ENCODE measurements around the gene CLDN10. TPM values are rescaled to one million over a fixed set of nuclear protein-coding genes. Genes with fewer than 3 reads are reported as not detected.

Gene CLDN10
- total RNA-seq, 2 donors from 2014 or later: not detected

- DNase-seq: no peak
- no peak overlapping the region for H3K27ac Mint-ChIP-seq
These were observed 67.7 kb downstream of the CLDN10 start for GRCh38 chr13:95620030-95620824.

DNA sequence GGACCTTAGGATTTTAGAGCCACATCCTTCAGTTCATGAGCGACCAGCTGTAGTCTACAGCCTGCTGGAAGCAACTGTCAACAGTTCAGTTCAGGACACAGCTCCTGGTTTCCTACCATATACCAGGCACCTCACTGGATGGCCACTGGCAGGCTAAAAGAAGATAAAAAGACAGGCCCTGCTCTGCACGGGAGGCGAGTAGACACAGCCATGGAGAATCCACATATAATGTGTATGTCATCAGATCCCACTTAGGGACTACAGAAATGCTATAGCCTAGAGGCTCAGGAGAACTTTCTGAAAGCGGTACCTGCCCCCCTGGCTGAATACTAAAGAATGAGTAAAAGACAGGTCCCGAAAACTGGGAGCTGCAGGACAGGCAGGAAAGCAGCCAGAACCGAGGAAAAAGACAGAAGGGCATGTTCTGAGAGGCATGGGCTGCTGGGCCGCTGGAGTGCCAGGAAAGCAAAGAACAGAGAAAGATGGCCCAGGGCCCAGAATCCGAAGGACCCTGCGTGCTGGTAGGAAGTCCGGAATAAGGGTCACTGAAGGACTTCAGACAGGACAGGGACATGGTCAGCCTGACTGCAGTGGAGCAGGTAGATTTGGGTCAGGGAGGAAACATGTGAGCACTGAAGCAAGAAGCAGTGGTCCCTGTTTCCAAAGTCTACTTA, 68.4 kb downstream of the CLDN10 start:
- ATAC-seq (replicated peaks in 1 of 2): no peak
- H3K4me3 Mint-ChIP-seq: no peak overlapping the region
- no peaks in the 10 kb centered on the region for H3K9me3 Mint-ChIP-seq
- no peaks in the 10 kb centered on the region for H3K4me1 Mint-ChIP-seq (ENCODE audit: low read depth)
- no peak for DNase-seq
- no peak overlapping the region for H3K27ac Mint-ChIP-seq
- no peaks in the 10 kb centered on the region for H3K36me3 Mint-ChIP-seq (ENCODE audit: insufficient read depth in 2 of 2)
- peaks cover 23% of the 10 kb centered on the region for H3K27me3 Mint-ChIP-seq (ENCODE audit: low read depth)

More at GRCh38 chr13:95620030-95620824, 67.7 kb downstream of the CLDN10 start:
- no peak for ATAC-seq (replicated peaks in 1 of 2)
- Mint-ChIP-seq H3K36me3 (ENCODE audit: insufficient read depth in 2 of 2) (no peaks in the 10 kb centered on the region), H3K27me3 (ENCODE audit: low read depth) (peaks cover 20% of the 10 kb centered on the region), H3K9me3 (no peaks in the 10 kb centered on the region), H3K4me1 (ENCODE audit: low read depth) (no peaks in the 10 kb centered on the region), H3K4me3 (no peak overlapping the region)

- DNase-seq (no peak), ATAC-seq (replicated peaks in 1 of 2) (no peak)
- H3K36me3 Mint-ChIP-seq (ENCODE audit: insufficient read depth in 2 of 2): no peaks in the 10 kb centered on the region
These were observed 70.6 kb downstream of the CLDN10 start for GRCh38 chr13:95623141-95623540.

DNA sequence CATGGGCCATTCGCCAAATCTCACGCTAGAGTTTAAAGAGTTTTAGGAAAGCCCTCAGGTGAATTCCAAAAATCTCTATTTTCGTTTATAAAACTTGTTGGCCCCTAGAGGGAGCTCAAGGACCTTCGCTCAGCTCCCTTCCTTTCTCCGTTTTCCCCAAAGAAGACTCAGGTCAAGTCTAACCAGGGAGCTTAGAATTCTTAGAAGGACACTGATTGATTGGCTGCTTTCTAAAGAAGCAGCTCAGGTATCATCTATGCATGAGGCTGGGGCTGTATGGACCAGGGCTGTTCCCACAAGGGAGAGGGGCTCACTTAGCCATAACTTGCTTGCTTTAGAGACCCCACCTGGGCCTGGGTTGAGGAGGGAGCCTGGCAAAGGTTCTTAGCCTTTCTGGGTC, 71.5 kb downstream of the CLDN10 start:
- peak in 1 of 2 donors; percentile 39 for DNase-seq

More at GRCh38 chr13:95623141-95623540, 70.6 kb downstream of the CLDN10 start:
- Mint-ChIP-seq H3K9me3 (no peaks in the 10 kb centered on the region), H3K27ac (no peak overlapping the region), H3K27me3 (ENCODE audit: low read depth) (peaks cover 23% of the 10 kb centered on the region), H3K4me1 (ENCODE audit: low read depth) (no peaks in the 10 kb centered on the region), H3K4me3 (no peak overlapping the region)

GRCh38 chr13:95626768-95627167, 74.2 kb downstream of the CLDN10 start:
- no peaks in the 10 kb centered on the region for H3K4me1 Mint-ChIP-seq (ENCODE audit: low read depth)
- no peak for ATAC-seq (replicated peaks in 1 of 2)
- H3K27ac Mint-ChIP-seq: no peak overlapping the region
- no peak overlapping the region for H3K4me3 Mint-ChIP-seq
- no peak for DNase-seq
- H3K36me3 Mint-ChIP-seq (ENCODE audit: insufficient read depth in 2 of 2): no peaks in the 10 kb centered on the region
- H3K27me3 Mint-ChIP-seq (ENCODE audit: low read depth): peaks cover 40% of the 10 kb centered on the region
- H3K9me3 Mint-ChIP-seq: no peaks in the 10 kb centered on the region

More for the DNA sequence above, 71.5 kb downstream of the CLDN10 start:
- H3K4me1 Mint-ChIP-seq (ENCODE audit: low read depth): no peaks in the 10 kb centered on the region
- H3K27me3 Mint-ChIP-seq (ENCODE audit: low read depth): peaks cover 23% of the 10 kb centered on the region
- no peaks in the 10 kb centered on the region for H3K36me3 Mint-ChIP-seq (ENCODE audit: insufficient read depth in 2 of 2)
- ATAC-seq (replicated peaks in 1 of 2): peak in 1 of 2 donors; percentile 43
- H3K9me3 Mint-ChIP-seq: no peaks in the 10 kb centered on the region
- no peak overlapping the region for H3K4me3 Mint-ChIP-seq
- H3K27ac Mint-ChIP-seq: no peak overlapping the region

DNA sequence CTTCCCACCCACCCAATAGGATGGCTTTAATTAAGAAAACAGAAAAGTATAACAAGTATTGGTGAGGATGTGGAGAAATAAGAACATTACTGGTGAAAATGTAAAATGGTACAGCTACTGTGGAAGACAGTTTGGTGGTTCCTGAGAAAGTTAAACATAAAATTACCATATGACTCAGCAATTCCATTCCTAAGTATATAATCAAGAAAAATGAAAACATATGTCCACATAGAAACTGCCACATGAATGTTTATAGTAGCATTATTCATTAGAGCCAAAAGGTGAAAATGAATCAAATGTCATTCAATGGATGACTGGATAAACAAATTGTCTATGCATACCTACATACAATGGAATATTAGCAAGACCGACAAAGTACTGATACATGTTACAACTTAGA, 75.1 kb downstream of the CLDN10 start:
- Mint-ChIP-seq H3K27me3 (ENCODE audit: low read depth) (peaks cover 42% of the 10 kb centered on the region), H3K9me3 (no peaks in the 10 kb centered on the region), H3K4me1 (ENCODE audit: low read depth) (no peaks in the 10 kb centered on the region), H3K4me3 (no peak overlapping the region), H3K36me3 (ENCODE audit: insufficient read depth in 2 of 2) (no peaks in the 10 kb centered on the region), H3K27ac (no peak overlapping the region)
- ATAC-seq (replicated peaks in 1 of 2): no peak
- DNase-seq: no peak

DNA sequence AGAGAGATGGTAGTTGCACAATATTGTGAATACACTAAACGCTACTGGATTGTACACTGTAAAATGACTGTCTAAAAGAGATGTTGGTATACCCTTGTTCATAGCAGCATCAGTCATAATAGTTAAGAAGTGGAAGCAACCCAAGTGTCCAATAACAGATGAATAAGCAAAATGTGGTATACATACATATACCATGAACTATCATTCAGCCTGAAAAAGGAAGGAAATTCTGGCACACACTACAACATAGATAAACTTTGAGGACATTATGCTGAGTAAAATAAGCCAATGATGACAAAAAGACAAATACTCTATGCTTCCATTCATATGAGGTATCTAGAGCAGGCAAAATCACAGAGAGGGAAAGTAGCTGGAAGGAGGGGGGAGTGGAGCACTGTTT, 76.0 kb downstream of the CLDN10 start:
- DNase-seq (no peak), ATAC-seq (replicated peaks in 1 of 2) (no peak)
- Mint-ChIP-seq H3K9me3 (no peaks in the 10 kb centered on the region), H3K27ac (no peak overlapping the region), H3K36me3 (ENCODE audit: insufficient read depth in 2 of 2) (no peaks in the 10 kb centered on the region), H3K4me1 (ENCODE audit: low read depth) (no peaks in the 10 kb centered on the region), H3K4me3 (no peak overlapping the region), H3K27me3 (ENCODE audit: low read depth) (peaks cover 45% of the 10 kb centered on the region)

- Mint-ChIP-seq H3K9me3 (no peaks in the 10 kb centered on the region), H3K4me3 (no peak overlapping the region), H3K27ac (no peak overlapping the region), H3K4me1 (ENCODE audit: low read depth) (no peaks in the 10 kb centered on the region), H3K27me3 (ENCODE audit: low read depth) (peaks cover 45% of the 10 kb centered on the region), H3K36me3 (ENCODE audit: insufficient read depth in 2 of 2) (no peaks in the 10 kb centered on the region)
- DNase-seq (no peak), ATAC-seq (replicated peaks in 1 of 2) (no peak)
These were observed 76.6 kb downstream of the CLDN10 start for GRCh38 chr13:95629071-95629470.

Other genes starting within 250 kb of the CLDN10 start
- under 1 TPM; 0.19 to 0.31 TPM for gene DZIP1, start 92.0 kb downstream of the CLDN10 start, total RNA-seq
- gene DNAJC3, start 124.4 kb downstream of the CLDN10 start, total RNA-seq: 10 to 100 TPM; 22.3 to 24.9 TPM

All from activated T-cell treated with anti-CD3 and anti-CD28 coated beads, Interleukin-2, amount 50 U/mL, for 72 hours (primary cell).